Mammary epithelial cell (primary cell): ENCODE measurements around the gene TEX13D.

ENCODE experiments used
- CTCF ChIP-seq, 2 donors: IDR thresholded peaks in 1 of 2; conservative IDR thresholded peaks in 1 of 2; 2 replicates each; pipeline ENCODE4 v1.5.1; 2011 to 2012; ENCODE audit warnings: inconsistent platforms in 2 of 2, low read length in 2 of 2, mild to moderate bottlenecking in 2 of 2, control low read depth in 1 of 2, low read depth in 1 of 2; ENCODE audit not compliant: insufficient read depth in 1 of 2; ENCODE audit errors: extremely low read depth in 1 of 2
- EZH2 ChIP-seq: IDR thresholded peaks from 2 replicates; pipeline ENCODE4 v1.6.1; 2012; ENCODE audit warnings: low read length, inconsistent platforms, borderline replicate concordance

GRCh38 chrX:124347242-124347641 is 14.8 kb downstream of the TEX13D start:
- TF ChIP-seq CTCF (conservative IDR thresholded peaks at IDR 0.05 in 1 of 2, IDR thresholded peaks at IDR 0.05 in 1 of 2; ENCODE audit: extremely low read depth in 1 of 2, insufficient read depth in 1 of 2, low read depth in 1 of 2, low read length in 2 of 2) (no peak), EZH2 (no peak)
